ENCODE measurements around the gene SLC4A5. TPM values are rescaled to one million over a fixed set of nuclear protein-coding genes. Genes with fewer than 3 reads are reported as not detected.

The SLC4A5 gene
- polyA plus RNA-seq, 1 of the 3 experiments (the other 2 are of a cell fraction): 0.25 TPM

DNA sequence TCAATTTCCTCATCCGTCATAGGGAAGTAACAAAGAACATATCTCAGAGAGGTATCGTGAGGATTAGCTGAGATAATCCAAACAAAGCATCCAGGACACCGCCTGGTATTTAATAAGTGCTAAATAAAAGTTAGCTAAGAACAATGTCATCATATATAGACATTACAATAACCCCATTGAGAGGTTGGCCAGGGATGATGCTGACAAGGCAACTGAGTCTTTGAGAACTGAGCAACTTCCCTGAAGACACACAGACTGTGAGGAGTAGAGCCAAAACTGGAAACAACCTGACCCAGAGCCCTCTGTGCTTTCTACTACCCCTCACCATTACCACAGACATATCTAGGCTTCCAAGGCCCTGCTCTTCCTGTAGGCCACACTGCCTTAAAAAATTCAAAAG is 38.5 kb upstream of the SLC4A5 start (continued):
- TF ChIP-seq CTCF (IDR thresholded peaks at IDR 0.05) (no peak), GATA2 (CRISPR knock-in tag; IDR thresholded peaks at IDR 0.05) (no peak)

- H3K4me1 ChIP-seq (ENCODE audit: control insufficient read depth in 1 of 2, insufficient read depth in 2 of 2, low read depth in 1 of 2, low read length in 1 of 2): peaks cover 7 to 20% of the 10 kb centered on the region in 2 experiments; a peak in 2 of 4 replicates
- H3K4me2 ChIP-seq: peak within 1 kb of the TSS; percentile 93
- H3F3A ChIP-seq (replicated peaks; ENCODE audit: insufficient read depth): peaks cover 5% of the 10 kb centered on the region
- DNase-seq: peak; percentile 83
- H3K9me3 ChIP-seq: no peaks in the 10 kb centered on the region
- peak within 1 kb of the TSS; percentile 54; the same call in 1 of the 2 replicates for H3K9ac ChIP-seq
- H4K20me1 ChIP-seq (ENCODE audit: insufficient read depth): peaks cover 56% of the 10 kb centered on the region
- WGBS (ENCODE audit: low lambda C conversion rate): 35% methylated on average over 9 of the region's 14 CpGs
- H3K9me2 ChIP-seq: no peaks in the 10 kb centered on the region
- peak within 1 kb of the TSS; percentile 37 to 62; a peak in 3 of 4 replicates for H3K27ac ChIP-seq (ENCODE audit: low read depth in 2 of 2, low read length in 1 of 2)
- no peaks in the 10 kb centered on the region for H3K27me3 ChIP-seq (ENCODE audit: insufficient read depth)
- CTCF ChIA-PET: interaction anchor here (1.7 to 1.9 kb wide), 2 partner anchors 12 to 46 kb away, joined by 7 to 10 read pairs; no protein-coding TSS in a partner anchor
- no peak within 1 kb of the TSS for H2AFZ ChIP-seq (ENCODE audit: low read depth)
- peak within 1 kb of the TSS; percentile 46 to 47 for H3K4me3 ChIP-seq (ENCODE audit: low read depth in 2 of 2, low read length in 1 of 2)
- POLR2A ChIA-PET: interaction anchor here (1.0 to 1.3 kb wide), 2 partner anchors 12 to 41 kb away, joined by 3 to 5 read pairs; no protein-coding TSS in a partner anchor
- H3K79me2 ChIP-seq (ENCODE audit: insufficient read depth): peaks cover 59% of the 10 kb centered on the region
- H3K36me3 ChIP-seq (replicated peaks in 1 of 2; ENCODE audit: control insufficient read depth in 1 of 2, insufficient read depth in 2 of 2, low read length in 1 of 2): peaks cover 0 to 34% of the 10 kb centered on the region in 2 experiments
- TF ChIP-seq RCOR1 (IDR thresholded peaks at IDR 0.05; ENCODE audit: low read length) (peak; percentile 17; the same call in 1 of the 2 replicates), EP300 (IDR thresholded peaks at IDR 0.05; ENCODE audit: borderline replicate concordance in 1 of 2, low read depth in 1 of 2, low read length in 1 of 2) (no peak), FOSL2 (IDR thresholded peaks at IDR 0.05; ENCODE audit: borderline replicate concordance, low read depth) (no peak), FOXJ3 (CRISPR knock-in tag; IDR thresholded peaks at IDR 0.05) (no peak), TEAD4 (IDR thresholded peaks at IDR 0.05; ENCODE audit: borderline replicate concordance, insufficient read depth) (no peak), CHD2 (IDR thresholded peaks at IDR 0.05; ENCODE audit: low read length, partially characterized antibody) (peak; percentile 31), EZH2phosphoT487 (IDR thresholded peaks at IDR 0.05; ENCODE audit: borderline replicate concordance, low read depth) (no peak), TCF12 (IDR thresholded peaks at IDR 0.05) (no peak), POLR2AphosphoS5 (IDR thresholded peaks at IDR 0.05; ENCODE audit: low read depth, low read length) (no peak), RXRA (IDR thresholded peaks at IDR 0.05; ENCODE audit: borderline replicate concordance, low read depth) (no peak), GABPA (IDR thresholded peaks at IDR 0.05; ENCODE audit: low read depth) (no peak), JUND (IDR thresholded peaks at IDR 0.05) (no peak), MXI1 (IDR thresholded peaks at IDR 0.05; ENCODE audit: low read depth, low read length) (peak; percentile 73; the same call in 1 of the 2 replicates), FOXM1 (IDR thresholded peaks at IDR 0.05; ENCODE audit: low read depth) (no peak), MEF2A (IDR thresholded peaks at IDR 0.05; ENCODE audit: borderline replicate concordance, low read depth) (no peak), IRF3 (IDR thresholded peaks at IDR 0.05; ENCODE audit: low read depth, low read length) (no peak), MAX (IDR thresholded peaks at IDR 0.05; ENCODE audit: low read depth) (peak; percentile 87), SIN3A (IDR thresholded peaks at IDR 0.05; ENCODE audit: borderline replicate concordance, low read depth, low read length) (peak; percentile 83), SMC3 (IDR thresholded peaks at IDR 0.05; ENCODE audit: low read depth, low read length) (no peak)
- TF ChIP-seq, protein P1, sequence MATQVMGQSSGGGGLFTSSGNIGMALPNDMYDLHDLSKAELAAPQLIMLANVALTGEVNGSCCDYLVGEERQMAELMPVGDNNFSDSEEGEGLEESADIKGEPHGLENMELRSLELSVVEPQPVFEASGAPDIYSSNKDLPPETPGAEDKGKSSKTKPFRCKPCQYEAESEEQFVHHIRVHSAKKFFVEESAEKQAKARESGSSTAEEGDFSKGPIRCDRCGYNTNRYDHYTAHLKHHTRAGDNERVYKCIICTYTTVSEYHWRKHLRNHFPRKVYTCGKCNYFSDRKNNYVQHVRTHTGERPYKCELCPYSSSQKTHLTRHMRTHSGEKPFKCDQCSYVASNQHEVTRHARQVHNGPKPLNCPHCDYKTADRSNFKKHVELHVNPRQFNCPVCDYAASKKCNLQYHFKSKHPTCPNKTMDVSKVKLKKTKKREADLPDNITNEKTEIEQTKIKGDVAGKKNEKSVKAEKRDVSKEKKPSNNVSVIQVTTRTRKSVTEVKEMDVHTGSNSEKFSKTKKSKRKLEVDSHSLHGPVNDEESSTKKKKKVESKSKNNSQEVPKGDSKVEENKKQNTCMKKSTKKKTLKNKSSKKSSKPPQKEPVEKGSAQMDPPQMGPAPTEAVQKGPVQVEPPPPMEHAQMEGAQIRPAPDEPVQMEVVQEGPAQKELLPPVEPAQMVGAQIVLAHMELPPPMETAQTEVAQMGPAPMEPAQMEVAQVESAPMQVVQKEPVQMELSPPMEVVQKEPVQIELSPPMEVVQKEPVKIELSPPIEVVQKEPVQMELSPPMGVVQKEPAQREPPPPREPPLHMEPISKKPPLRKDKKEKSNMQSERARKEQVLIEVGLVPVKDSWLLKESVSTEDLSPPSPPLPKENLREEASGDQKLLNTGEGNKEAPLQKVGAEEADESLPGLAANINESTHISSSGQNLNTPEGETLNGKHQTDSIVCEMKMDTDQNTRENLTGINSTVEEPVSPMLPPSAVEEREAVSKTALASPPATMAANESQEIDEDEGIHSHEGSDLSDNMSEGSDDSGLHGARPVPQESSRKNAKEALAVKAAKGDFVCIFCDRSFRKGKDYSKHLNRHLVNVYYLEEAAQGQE (IDR thresholded peaks at IDR 0.05; ENCODE audit: low read depth, low read length): no peak
- TF ChIP-seq, protein P2, sequence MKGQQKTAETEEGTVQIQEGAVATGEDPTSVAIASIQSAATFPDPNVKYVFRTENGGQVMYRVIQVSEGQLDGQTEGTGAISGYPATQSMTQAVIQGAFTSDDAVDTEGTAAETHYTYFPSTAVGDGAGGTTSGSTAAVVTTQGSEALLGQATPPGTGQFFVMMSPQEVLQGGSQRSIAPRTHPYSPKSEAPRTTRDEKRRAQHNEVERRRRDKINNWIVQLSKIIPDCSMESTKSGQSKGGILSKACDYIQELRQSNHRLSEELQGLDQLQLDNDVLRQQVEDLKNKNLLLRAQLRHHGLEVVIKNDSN (IDR thresholded peaks at IDR 0.05; ENCODE audit: borderline replicate concordance, low read depth): peak; percentile 61; the same call in 1 of the 2 replicates
Observed at GRCh38 chr2:74379851-74380789, 36.9 kb upstream of the SLC4A5 start, which contains the start of gene DCTN1. DCTN1 (minus strand) TSS chr2:74380311; CDS start chr2:74380037, 274 bp downstream.
